Left renal pelvis (tissue), 4 donors: Measurements from ENCODE around the gene GCNT1. TPM values are rescaled to one million over a fixed set of nuclear protein-coding genes. Genes with fewer than 3 reads are reported as not detected.
"Not testable (repeated sequence)": the region's sequence is repeated elsewhere in the genome, so short reads cannot be mapped to it uniquely, and the experiment has no call there.

Source experiments
- DNase-seq, 4 donors: peaks; one replicate each; pipeline ENCODE4 v3.0.0-alpha.2; 2013; ENCODE audit warnings: low read depth in 4 of 4, low spot score in 3 of 4
- polyA plus RNA-seq, 4 donors: library from polyadenylated mRNA; unstranded; fragments of 120-200 nt; gene quantifications; one replicate each; pipeline ENCODE4 v1.2.1, GENCODE V29; 2013; ENCODE audit not compliant: insufficient read length in 4 of 4

The GCNT1 gene
- polyA plus RNA-seq, 4 donors: 1.6 to 4.8 (median 4.3) TPM

DNA sequence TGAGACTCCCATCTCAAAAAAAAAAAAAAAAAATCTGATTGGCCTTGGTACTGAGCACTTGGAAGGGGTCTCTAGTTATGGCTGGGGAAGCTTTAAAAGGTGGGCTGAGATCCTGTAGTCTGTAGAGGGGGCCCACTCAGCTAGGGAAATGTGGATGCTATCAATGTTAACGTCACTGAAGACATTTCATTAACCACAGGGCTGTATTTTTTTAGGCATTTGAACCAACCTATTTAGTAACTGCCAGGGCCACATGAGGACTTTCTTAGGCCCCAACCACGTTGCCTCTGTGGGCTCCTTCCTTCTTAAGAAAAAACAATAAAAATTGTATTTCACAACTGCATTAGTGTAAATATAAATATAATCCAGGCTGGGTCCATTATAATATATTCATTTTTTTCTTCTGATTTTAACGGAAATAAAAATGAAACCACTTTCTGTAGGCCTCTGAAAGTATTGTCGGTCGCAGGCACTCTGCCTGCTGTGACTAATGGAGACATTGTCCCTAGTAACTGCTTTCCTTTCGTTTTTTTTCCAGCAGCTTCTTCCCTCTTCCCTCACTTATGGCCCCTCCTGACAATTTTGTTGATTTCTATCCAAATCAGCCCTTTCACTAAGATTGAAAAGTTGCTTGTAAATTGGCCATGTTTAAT is 71.6 kb downstream of the GCNT1 start:
- DNase-seq: no peak

DNA sequence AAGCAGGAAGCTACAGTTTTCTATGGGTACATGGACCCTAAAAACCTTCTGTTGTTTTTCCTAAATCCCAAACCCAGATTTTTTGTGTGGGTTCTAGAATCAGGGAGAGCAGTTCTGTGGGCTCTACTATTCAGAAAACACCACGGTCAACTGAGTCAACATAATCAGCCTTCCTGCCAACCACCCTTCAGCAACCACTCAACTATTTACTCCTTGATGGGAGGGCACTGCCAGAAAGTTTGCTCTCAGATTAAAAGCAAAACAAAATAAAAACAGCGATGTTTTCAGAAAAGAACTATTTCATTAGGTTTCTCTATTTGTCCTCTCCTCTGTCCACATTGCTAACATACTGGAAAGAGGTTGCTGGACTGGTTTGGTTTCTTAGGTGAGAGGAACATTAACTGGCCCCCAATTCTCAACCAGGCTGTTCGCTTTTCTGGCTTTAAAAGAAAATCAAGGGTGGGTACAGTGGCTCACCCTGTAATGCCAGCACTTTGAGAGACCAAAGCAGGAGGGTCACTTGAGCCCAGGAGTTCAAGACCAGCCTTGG is 72.3 kb downstream of the GCNT1 start:
- no peak for DNase-seq

DNA sequence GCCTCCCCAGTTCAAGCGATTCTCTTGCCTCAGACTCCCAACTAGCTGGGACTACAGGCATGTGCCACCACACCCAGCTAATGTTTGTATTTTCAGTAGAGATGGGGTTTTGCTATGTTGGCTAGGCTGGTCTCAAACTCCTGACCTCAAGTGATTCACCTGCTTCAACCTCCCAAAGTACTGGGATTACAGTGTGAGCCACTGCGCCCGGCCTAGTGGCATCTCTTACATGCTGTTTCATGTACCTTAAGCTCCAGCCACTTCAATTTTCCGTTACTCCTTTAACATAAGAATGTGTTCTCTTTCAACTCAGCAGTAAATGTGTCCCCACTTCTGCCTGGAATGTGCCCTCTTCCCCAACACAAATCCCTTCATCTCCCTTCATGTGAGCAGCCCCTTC is 73.9 kb downstream of the GCNT1 start:
- not testable (repeated sequence) for DNase-seq

DNA sequence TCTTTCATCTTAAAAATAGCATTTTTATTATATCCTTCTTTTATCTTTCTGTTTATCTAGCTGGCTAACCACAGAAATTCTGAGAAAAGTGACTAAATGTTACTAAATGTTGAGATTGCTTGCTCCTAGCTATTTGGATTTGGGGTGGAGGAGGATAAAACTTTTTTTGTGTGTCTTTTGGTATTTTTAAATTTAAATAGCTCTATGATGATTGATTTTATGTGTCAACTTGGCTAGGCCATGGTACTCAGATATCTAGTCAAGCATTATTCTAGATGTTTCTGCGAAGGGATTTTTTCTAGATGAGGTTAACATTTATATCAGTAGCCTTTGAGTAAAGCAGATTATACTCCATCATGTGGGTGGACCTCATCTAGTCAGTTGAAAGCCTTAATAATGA is 75.0 kb downstream of the GCNT1 start:
- DNase-seq: no peak

DNA sequence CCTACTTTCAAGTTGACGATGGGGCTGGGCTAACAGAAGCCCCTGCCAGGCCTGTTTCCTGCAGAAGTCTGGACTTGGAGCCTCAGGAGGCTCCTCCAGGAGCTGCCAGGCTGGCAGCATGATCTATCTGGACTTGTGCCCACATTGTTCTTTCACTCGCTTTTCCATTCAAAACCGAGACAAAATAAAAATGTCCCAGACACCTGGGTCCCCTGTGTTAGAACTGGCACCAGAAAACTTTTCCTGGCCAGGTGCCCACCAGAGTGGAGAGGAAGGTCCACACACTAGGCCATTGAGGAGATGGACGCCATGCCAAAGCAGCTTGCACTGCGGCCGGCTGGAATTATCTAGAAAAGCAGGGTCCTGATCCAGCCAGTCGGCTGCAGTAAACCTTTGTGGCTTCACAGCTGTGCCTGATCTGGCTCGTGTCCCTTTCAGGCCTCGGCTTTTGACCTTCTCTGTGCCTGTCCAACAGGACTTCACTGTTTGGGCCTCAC is 78.2 kb downstream of the GCNT1 start:
- no peak for DNase-seq

DNA sequence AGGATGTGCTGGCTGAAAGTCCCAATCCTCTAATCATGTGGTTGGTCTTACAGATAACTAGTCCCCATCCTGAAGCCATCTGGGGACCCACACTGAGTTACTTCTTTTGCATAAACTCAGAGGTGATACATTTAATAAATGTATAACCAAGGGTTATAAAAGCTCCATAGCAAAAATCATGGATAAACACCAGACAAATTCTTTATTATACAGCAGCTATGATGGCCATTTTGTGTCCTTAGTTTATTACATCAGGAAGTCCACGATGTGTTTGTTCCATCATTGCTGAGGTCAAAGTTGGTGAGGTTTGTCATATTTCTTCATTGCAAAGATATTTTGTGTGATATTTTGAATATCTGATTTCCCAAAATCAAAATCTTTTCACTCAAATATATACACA is 80.2 kb downstream of the GCNT1 start:
- DNase-seq: no peak

DNA sequence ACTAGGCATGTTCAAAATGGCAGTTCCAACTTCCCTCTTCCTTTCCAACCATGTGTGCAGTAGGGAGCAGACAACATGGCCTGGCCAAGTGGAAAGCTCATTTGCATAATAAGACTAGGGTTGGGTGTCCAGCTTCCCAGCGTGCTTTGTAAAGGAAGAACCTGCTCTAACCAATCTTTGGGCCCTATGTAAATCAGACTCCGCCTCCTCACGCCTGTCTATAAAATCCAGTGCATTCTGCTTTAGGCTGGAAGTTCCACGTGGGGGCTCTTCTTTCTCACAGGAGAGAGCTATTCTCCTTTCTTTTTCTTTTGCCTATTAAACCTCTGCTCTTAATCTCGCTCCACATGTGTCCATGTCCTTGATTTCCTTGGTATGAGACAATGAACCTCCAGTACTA is 83.4 kb downstream of the GCNT1 start:
- no peak for DNase-seq

DNA sequence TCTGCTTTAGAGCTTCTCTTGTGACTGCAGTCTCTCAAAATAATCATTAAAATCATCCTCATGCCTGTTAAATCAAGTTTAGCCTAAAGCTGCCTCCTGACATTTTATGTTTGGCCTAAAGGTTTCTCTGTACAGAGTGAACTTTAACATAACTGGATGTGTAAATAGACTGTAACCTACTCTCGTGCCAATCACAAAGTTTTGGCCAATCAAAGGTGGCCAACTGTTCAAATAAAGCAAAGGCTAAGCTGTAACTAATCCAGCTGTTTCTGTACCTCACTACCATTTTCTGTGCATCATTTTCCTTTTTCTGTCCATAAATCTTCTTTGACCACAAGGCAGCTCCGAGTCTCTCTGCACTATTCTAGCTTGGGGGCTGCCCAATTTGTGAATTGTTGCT is 86.2 kb downstream of the GCNT1 start:
- DNase-seq: no peak

DNA sequence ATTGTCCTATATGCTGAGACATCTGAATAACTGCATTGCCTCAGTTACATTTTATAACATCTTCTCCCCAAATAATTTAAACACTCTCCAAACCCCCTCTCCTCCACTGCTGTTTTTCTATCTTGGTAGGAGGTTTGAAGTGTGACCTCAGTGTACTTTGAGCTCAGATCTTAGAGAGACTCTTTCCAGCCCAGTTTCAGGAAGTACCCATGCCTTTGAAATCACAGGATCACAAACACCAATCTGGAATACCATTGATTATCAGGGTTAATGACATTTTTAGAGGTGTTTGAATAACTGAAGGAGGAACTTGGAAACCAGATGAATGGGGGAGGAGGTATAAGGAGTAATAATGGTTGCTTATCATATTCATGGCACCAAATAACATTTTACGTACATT is 93.2 kb downstream of the GCNT1 start:
- DNase-seq: no peak

DNA sequence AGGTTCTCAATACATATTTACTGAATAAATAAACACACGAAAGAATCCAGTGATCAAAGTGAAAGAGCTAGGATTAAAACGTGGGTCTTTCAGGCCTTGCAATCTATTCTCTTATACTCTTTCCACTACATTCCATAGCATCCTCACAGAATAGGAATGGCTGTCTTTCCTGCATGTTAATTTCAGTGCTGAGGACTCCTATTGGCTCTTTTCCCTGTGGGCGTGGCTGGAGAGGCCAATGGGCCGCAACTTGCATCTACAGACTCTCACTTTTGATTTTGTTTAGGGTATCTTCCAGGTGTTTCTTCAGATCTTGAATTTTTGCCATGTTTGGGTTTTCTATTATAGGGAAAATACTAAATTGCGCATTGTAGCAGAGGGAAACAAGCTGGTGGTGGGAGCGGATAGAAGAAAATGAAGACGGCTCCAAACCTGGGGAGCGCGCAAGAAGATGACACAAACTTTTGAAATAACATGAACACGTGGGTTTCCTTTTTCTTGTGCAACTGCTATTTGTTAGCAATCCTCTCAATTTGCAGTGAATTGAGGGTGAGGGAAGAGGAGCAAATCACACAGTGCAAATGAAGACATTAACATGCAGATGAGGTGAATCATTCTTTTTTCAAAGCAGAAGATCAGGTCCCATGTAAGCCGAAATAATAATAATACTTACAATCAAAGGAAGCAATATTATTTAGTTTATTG is 93.9 kb downstream of the GCNT1 start:
- DNase-seq: no peak

DNA sequence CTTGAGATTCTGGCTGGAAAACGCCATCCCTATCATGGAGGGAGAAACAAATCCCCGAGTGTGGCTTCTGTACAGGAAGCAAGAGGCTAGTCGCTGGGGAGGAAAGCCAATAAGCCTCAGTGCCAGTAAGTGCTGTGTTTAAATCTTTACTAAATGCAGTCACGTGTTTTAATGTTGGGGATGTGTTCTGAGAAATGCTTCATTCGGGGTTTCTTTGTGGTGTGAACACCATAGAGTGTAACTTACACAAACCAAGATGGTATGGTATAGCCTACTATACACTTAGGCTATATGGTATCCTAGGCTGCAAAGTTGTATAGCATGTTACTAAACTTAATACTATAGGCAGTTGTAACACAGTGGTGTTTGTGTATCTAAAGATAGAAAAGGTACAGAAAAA is 94.7 kb downstream of the GCNT1 start:
- no peak for DNase-seq

Other genes starting within 250 kb of the GCNT1 start
- gene RFK, start 64.8 kb upstream of the GCNT1 start, polyA plus RNA-seq: 10 to 100 TPM; 23.1 to 36.6 (median 32.6) TPM